Adrenal gland (tissue), 12 donors: ENCODE measurements around the gene IFT25. TPM values are rescaled to one million over a fixed set of nuclear protein-coding genes. Genes with fewer than 3 reads are reported as not detected.

Experiments used
- DNase-seq, 7 donors: peaks; one replicate each; pipeline ENCODE4 v3.0.0-alpha.2; 2019 to 2020
- H3K27ac ChIP-seq, 5 donors: fragments of 200-600 bp; sonication (generic) in 4 of 5; 1 replicate in 3 of 5; 2 replicates in 2 of 5; pipeline versions ENCODE4 v1.5.1 to v1.8.0; 2016 to 2020; ENCODE audit warnings: mild to moderate bottlenecking in 1 of 5
- H3K27me3 ChIP-seq: fragments of 200-600 bp; 2 replicates; pipeline ENCODE4 v1.8.0; 2021
- H3K36me3 ChIP-seq, 2 donors: fragments of 200-600 bp; replicated peaks in 1 of 2; 1 replicate in 1 of 2; 2 replicates in 1 of 2; pipeline versions ENCODE4 v1.5.1 to v1.8.0; 2018 to 2022
- H3K4me1 ChIP-seq, 2 donors: fragments of 200-600 bp; replicated peaks in 1 of 2; 1 replicate in 1 of 2; 2 replicates in 1 of 2; pipeline versions ENCODE4 v1.5.1 to v1.8.0; 2018 to 2021
- H3K4me3 ChIP-seq, 4 donors: fragments of 200-600 bp; sonication (generic) in 3 of 4; one replicate each; pipeline ENCODE4 v1.5.1; 2016 to 2018
- H3K9me3 ChIP-seq, 3 donors: fragments of 200-600 bp; sonication (generic) in 1 of 3; replicated peaks in 1 of 3; 1 replicate in 2 of 3; 2 replicates in 1 of 3; pipeline versions ENCODE4 v1.5.1 to v1.8.0; 2016 to 2021
- CTCF ChIP-seq, 6 experiments: fragments of 450-650 bp in 4 of 6; fragments of 200-600 bp in 2 of 6; sonication (generic) in 1 of 6; IDR thresholded peaks; 1 replicate in 5 of 6; 2 replicates in 1 of 6; pipeline versions ENCODE4 v1.5.1 to v1.8.0; 2016 to 2021; ENCODE audit warnings: antibody characterized with exemption in 6 of 6, mild to moderate bottlenecking in 2 of 6, moderate library complexity in 1 of 6
- POLR2A ChIP-seq, 2 donors: fragments of 450-650 bp; IDR thresholded peaks; one replicate each; pipeline ENCODE4 v1.6.1; 2017; ENCODE audit warnings: antibody characterized with exemption in 2 of 2, mild to moderate bottlenecking in 2 of 2, moderate library complexity in 1 of 2
- WGBS, 4 donors: extraction: QIAGEN DNeasy Blood & Tissue Kit in 2 of 4; methylation state at CpG; one replicate each; pipeline versions ENCODE4 v1.1.5 to v1.1.7; 2013 to 2017; 5-methylcytosine and 5-hydroxymethylcytosine counted together
- intact Hi-C, 2 donors: fragments of 100-400 bp; cut with DNase I; formaldehyde crosslinking; loops; one replicate each; pipeline versions ENCODE4 v1.14.1 to v1.15.0; 2022 to 2023
- polyA plus RNA-seq, 3 donors: library from polyadenylated mRNA; stranded (reverse); fragments of 200-250 nt in 2 of 3; fragments of 350-450 nt in 1 of 3; fragmentation: Illumina TruSeq in 1 of 3; extraction: RNeasy Lipid Tissue Mini Kit (QIAGEN cat#74804) in 1 of 3; gene quantifications; one replicate each; pipeline ENCODE4 v1.2.3, GENCODE V29; 2013 to 2014
- total RNA-seq, 9 donors: library from RNA; depleted of rRNA in 4 of 9; stranded (reverse); fragments of >200 nt in 4 of 9; fragments of 120-200 nt in 1 of 9; fragmentation: NEBNext Ultra II Directional in 1 of 9; extraction: Animal tissue kit (Norgen Biotek cat#: 25700) in 1 of 9; gene quantifications; one replicate each; pipeline versions ENCODE4 v1.1.0 to v1.2.4, GENCODE V29; 2013 to 2023
- donor health status: healthy with polysubstance abuse.
- donor health status: Bipolar disorder and iron deficiency.
- donor health status: DM: yes; HTN: yes; CAD: no.
- donor health status: DM: no; HTN: no; CAD: no.
- donor health status: DM: no; HTN: no; CAD: no.
- donor health status: DM: yes; HTN: yes; CAD: no.

IFT25 gene
- total and polyA plus RNA-seq, 12 donors = 7.2 to 53.1 (median 29.1) TPM

GRCh38 chr1:53957194-53957818 lies 11.8 kb upstream of the IFT25 start:
- DNase-seq = peak in 1 of 7 donors; percentile 22
- intact Hi-C loops = loop anchor here in 1 of 2 donors (5.0 kb wide), 1 partner anchor 80 kb away; no protein-coding TSS in a partner anchor
- Histone ChIP-seq H3K27me3 (no peaks in the 10 kb centered on the region), H3K9me3 (no peaks in the 10 kb centered on the region), H3K36me3 (peaks cover 0 to 45% of the 10 kb centered on the region in 2 donors), H3K27ac (peak overlapping the region; percentile 50 to 78 (median 59)), H3K4me1 (peaks cover 21 to 54% of the 10 kb centered on the region in 2 donors), H3K4me3 (no peak overlapping the region)
- WGBS, 4 donors = 27 to 44% (median 35%) methylated on average over 3 of the region's 3 CpGs
- TF ChIP-seq POLR2A (IDR thresholded peaks at IDR 0.05) (no peak), CTCF (IDR thresholded peaks at IDR 0.05) (no peak)

- DNase-seq = no peak
- Histone ChIP-seq H3K36me3 (peaks cover 0 to 44% of the 10 kb centered on the region in 2 donors), H3K4me3 (no peak overlapping the region), H3K4me1 (peaks cover 21 to 57% of the 10 kb centered on the region in 2 donors), H3K9me3 (no peaks in the 10 kb centered on the region), H3K27me3 (no peaks in the 10 kb centered on the region), H3K27ac (peak overlapping the region in 4 of 5 donors; percentile 50 to 78 (median 62))
- intact Hi-C loops = loop anchor here in 1 of 2 donors (5.0 kb wide), 1 partner anchor 79 kb away; no protein-coding TSS in a partner anchor
- no peak for TF ChIP-seq CTCF (IDR thresholded peaks at IDR 0.05)
- TF ChIP-seq POLR2A (IDR thresholded peaks at IDR 0.05) = peak in 1 of 2 donors; percentile 10
- WGBS, 4 donors = 49 to 66% (median 58%) methylated on average over 3 of the region's 3 CpGs
These were observed 11.0 kb upstream of the IFT25 start for GRCh38 chr1:53956308-53957168.

GRCh38 chr1:53954128-53954527 lies 8.6 kb upstream of the IFT25 start:
- Histone ChIP-seq H3K27me3 (no peaks in the 10 kb centered on the region), H3K9me3 (no peaks in the 10 kb centered on the region), H3K4me3 (no peak overlapping the region), H3K27ac (peak overlapping the region in 3 of 5 donors; percentile 13 to 52 (median 36)), H3K4me1 (peaks cover 21 to 76% of the 10 kb centered on the region in 2 donors), H3K36me3 (peaks cover 0 to 23% of the 10 kb centered on the region in 2 donors)
- DNase-seq = peak in 5 of 7 donors; percentile 37 to 62 (median 49)
- intact Hi-C loops = no loop called here
- WGBS, 4 donors = 35 to 47% (median 42%) methylated on average over 2 of the region's 2 CpGs
- TF ChIP-seq CTCF (IDR thresholded peaks at IDR 0.05) = no peak
- TF ChIP-seq POLR2A (IDR thresholded peaks at IDR 0.05) = no peak

GRCh38 chr1:53951697-53952096 lies 6.2 kb upstream of the IFT25 start:
- H3K36me3 ChIP-seq = peaks cover 0 to 23% of the 10 kb centered on the region in 2 donors
- no peak for TF ChIP-seq POLR2A (IDR thresholded peaks at IDR 0.05)
- no peak for TF ChIP-seq CTCF (IDR thresholded peaks at IDR 0.05)
- WGBS, 4 donors = 67 to 79% (median 73%) methylated on average over 4 to 5 of the region's 5 CpGs
- peaks cover 25 to 83% of the 10 kb centered on the region in 2 donors for H3K4me1 ChIP-seq
- intact Hi-C loops = no loop called here
- H3K4me3 ChIP-seq = no peak overlapping the region
- no peaks in the 10 kb centered on the region for H3K9me3 ChIP-seq
- peak in 2 of 7 donors; percentile 20 to 81 for DNase-seq
- peak overlapping the region in 2 of 5 donors; percentile 14 to 46 for H3K27ac ChIP-seq
- no peaks in the 10 kb centered on the region for H3K27me3 ChIP-seq
